Keratinocyte (primary cell): ENCODE results near the gene CHID1. TPM values are rescaled to one million over a fixed set of nuclear protein-coding genes. Genes with fewer than 3 reads are reported as not detected.

Experiments
- DNase-seq: peaks from one replicate; pipeline ENCODE4 v3.0.0-alpha.2; 2011; ENCODE audit warnings: low read depth, missing footprints, low spot score
- FAIRE-seq: peaks from 2 replicates; lab custom pipeline; 2011; peaks lifted over from hg19 to GRCh38; lab: Jason Lieb, UNC
- H2AFZ ChIP-seq: 2 replicates; pipeline ENCODE4 v1.6.0; 2012; ENCODE audit warnings: low read length, control low read depth, inconsistent platforms; ENCODE audit not compliant: control insufficient read depth
- H3K27ac ChIP-seq: 2 replicates; pipeline ENCODE4 v1.5.1; 2011; ENCODE audit warnings: low read length; ENCODE audit not compliant: control insufficient read depth, insufficient read depth
- H3K27me3 ChIP-seq: 3 replicates; pipeline ENCODE4 v1.6.0; 2011; ENCODE audit warnings: low read length; ENCODE audit not compliant: control insufficient read depth, insufficient read depth; ENCODE audit errors: extremely low read depth
- H3K36me3 ChIP-seq, 2 experiments: 2 replicates in 1 of 2; 3 replicates in 1 of 2; pipeline ENCODE4 v1.5.1; 2011; ENCODE audit warnings: low read length in 2 of 2, mild to moderate bottlenecking in 1 of 2; ENCODE audit not compliant: control insufficient read depth in 2 of 2, insufficient read depth in 2 of 2; ENCODE audit errors: extremely low read depth in 1 of 2
- H3K4me1 ChIP-seq: 3 replicates; pipeline ENCODE4 v1.5.1; 2011; ENCODE audit warnings: low read length; ENCODE audit not compliant: control insufficient read depth, insufficient read depth; ENCODE audit errors: extremely low read depth
- H3K4me2 ChIP-seq: 3 replicates; pipeline ENCODE4 v1.6.0; 2011; ENCODE audit warnings: low read depth, low read length; ENCODE audit not compliant: control insufficient read depth, insufficient read depth; ENCODE audit errors: extremely low read depth
- H3K4me3 ChIP-seq, 3 experiments: fragments of 200-600 bp in 1 of 3; sonication (generic) in 1 of 3; 2 replicates in 2 of 3; 3 replicates in 1 of 3; pipeline ENCODE4 v1.5.1; 2011 to 2016; ENCODE audit warnings: low read length in 3 of 3, mild to moderate bottlenecking in 3 of 3, control low read depth in 2 of 3, inconsistent platforms in 1 of 3, low read depth in 1 of 3, mixed read lengths in 1 of 3, mixed run types in 1 of 3, moderate library complexity in 1 of 3; ENCODE audit not compliant: control insufficient read depth in 2 of 3, insufficient read depth in 2 of 3; ENCODE audit errors: extremely low read depth in 1 of 3
- H3K79me2 ChIP-seq: 2 replicates; pipeline ENCODE4 v1.6.0; 2012; ENCODE audit warnings: low read length; ENCODE audit not compliant: control insufficient read depth, insufficient read depth
- H3K9ac ChIP-seq: 3 replicates; pipeline ENCODE4 v1.6.0; 2011; ENCODE audit warnings: low read length; ENCODE audit not compliant: control insufficient read depth, insufficient read depth; ENCODE audit errors: extremely low read depth
- H3K9me1 ChIP-seq: 3 replicates; pipeline ENCODE4 v1.6.0; 2011; ENCODE audit warnings: low read length; ENCODE audit not compliant: control insufficient read depth, insufficient read depth; ENCODE audit errors: extremely low read depth
- H3K9me3 ChIP-seq: 2 replicates; pipeline ENCODE4 v1.5.1; 2012; ENCODE audit warnings: low read depth, low read length; ENCODE audit not compliant: control insufficient read depth
- H4K20me1 ChIP-seq: 3 replicates; pipeline ENCODE4 v1.6.0; 2011; ENCODE audit warnings: low read length; ENCODE audit not compliant: control insufficient read depth, insufficient read depth; ENCODE audit errors: extremely low read depth
- CTCF ChIP-seq, 3 experiments: IDR thresholded peaks in 1 of 3; conservative IDR thresholded peaks in 1 of 3; optimal IDR thresholded peaks in 1 of 3; 2 replicates in 2 of 3; 3 replicates in 1 of 3; pipeline versions ENCODE3 to v1.5.1; 2011; ENCODE audit warnings: low read length in 3 of 3, mild to moderate bottlenecking in 3 of 3, moderate library complexity in 2 of 3, control low read depth in 1 of 3, inconsistent platforms in 1 of 3; ENCODE audit not compliant: insufficient read depth in 2 of 3; ENCODE audit errors: extremely low read depth in 1 of 3
- EZH2 ChIP-seq: IDR thresholded peaks from one replicate; pipeline ENCODE4 v1.6.1; 2012; ENCODE audit warnings: inconsistent platforms, mild to moderate bottlenecking, low read length, moderate library complexity
- dilution Hi-C: fragments of 300-500 bp; cut with MboI; formaldehyde crosslinking; loops from one replicate; pipeline ENCODE4 v1.7.0; 2020; ENCODE audit warnings: low sequenced_read_pairs; ENCODE audit not compliant: extremely low pct_ligation_motif_present
- polyA plus RNA-seq, 5 experiments: library from polyadenylated mRNA; depleted of rRNA in 3 of 5; stranded (reverse) in 3 of 5; stranded (forward) in 1 of 5; unstranded in 1 of 5; fragments of >200 nt; gene quantifications; 1 replicate in 1 of 5; 2 replicates in 3 of 5; 3 replicates in 1 of 5; pipeline versions ENCODE4 v1.2.1 to v1.2.3, GENCODE V29; 2011 to 2012; ENCODE audit warnings: missing spikeins in 2 of 5, low read depth in 1 of 5, low replicate concordance in 1 of 5

Gene CHID1
- polyA plus RNA-seq, 1 donor (not counting 4 experiments of a cell fraction or from before 2014, with no cell fraction given) = 23.0 TPM

GRCh38 chr11:933936-934335 lies 23.3 kb upstream of the CHID1 start:
- Histone ChIP-seq H3K9ac (no peak overlapping the region), H2AFZ (no peak overlapping the region), H3K27ac (no peak overlapping the region), H3K4me3 (no peak overlapping the region), H3K36me3 (peaks cover 6 to 11% of the 10 kb centered on the region in 2 experiments), H4K20me1 (peaks cover under 1% of the 10 kb centered on the region), H3K9me1 (peaks cover 4% of the 10 kb centered on the region), H3K4me1 (peaks cover 8% of the 10 kb centered on the region), H3K27me3 (no peaks in the 10 kb centered on the region), H3K79me2 (peaks cover 86% of the 10 kb centered on the region), H3K4me2 (no peak overlapping the region), H3K9me3 (no peaks in the 10 kb centered on the region)
- FAIRE-seq (no peak), DNase-seq (no peak)
- dilution Hi-C loops = no loop called here
- TF ChIP-seq CTCF (optimal IDR thresholded peaks at IDR 0.05 in 1 of 3, IDR thresholded peaks at IDR 0.05 in 1 of 3, conservative IDR thresholded peaks at IDR 0.05 in 1 of 3; ENCODE audit: extremely low read depth in 1 of 3, insufficient read depth in 2 of 3, low read length in 3 of 3) (no peak), EZH2 (no peak)

GRCh38 chr11:933142-933851 lies 22.7 kb upstream of the CHID1 start:
- Histone ChIP-seq H4K20me1 (peaks cover 3% of the 10 kb centered on the region), H3K9me3 (no peaks in the 10 kb centered on the region), H3K4me3 (no peak overlapping the region), H3K9ac (no peak overlapping the region), H3K9me1 (peaks cover 5% of the 10 kb centered on the region), H3K27ac (no peak overlapping the region), H2AFZ (no peak overlapping the region), H3K4me2 (no peak overlapping the region), H3K36me3 (peaks cover 6 to 11% of the 10 kb centered on the region in 2 experiments), H3K27me3 (no peaks in the 10 kb centered on the region), H3K79me2 (peaks cover 92% of the 10 kb centered on the region), H3K4me1 (peaks cover 8% of the 10 kb centered on the region)
- TF ChIP-seq CTCF (optimal IDR thresholded peaks at IDR 0.05 in 1 of 3, IDR thresholded peaks at IDR 0.05 in 1 of 3, conservative IDR thresholded peaks at IDR 0.05 in 1 of 3; ENCODE audit: extremely low read depth in 1 of 3, insufficient read depth in 2 of 3, low read length in 3 of 3) (no peak), EZH2 (no peak)
- dilution Hi-C loops = no loop called here
- no peak for DNase-seq
- FAIRE-seq = no peak
